T47D (cell line): ENCODE data around the gene PPIL3.
"Not testable (repeated sequence)": the region's sequence is repeated elsewhere in the genome, so short reads cannot be mapped to it uniquely, and the experiment has no call there.

Experiments
- DNase-seq, 2 experiments: peaks; one replicate each; pipeline versions ENCODE4 v3.0.0 to v3.0.0-alpha.2; 2011 to 2012; ENCODE audit warnings: low read depth in 1 of 2, low spot score in 1 of 2
- JUND ChIP-seq: IDR thresholded peaks from 2 replicates; pipeline ENCODE4 v1.6.1; 2012; ENCODE audit warnings: low read depth
- in situ Hi-C: cut with HindIII; loops from 2 replicates; pipeline ENCODE4 v1.10.0; 2016; ENCODE audit warnings: low sequenced_read_pairs, low pct_unique_long_range_greater_than_20kb

PPIL3 gene

DNA sequence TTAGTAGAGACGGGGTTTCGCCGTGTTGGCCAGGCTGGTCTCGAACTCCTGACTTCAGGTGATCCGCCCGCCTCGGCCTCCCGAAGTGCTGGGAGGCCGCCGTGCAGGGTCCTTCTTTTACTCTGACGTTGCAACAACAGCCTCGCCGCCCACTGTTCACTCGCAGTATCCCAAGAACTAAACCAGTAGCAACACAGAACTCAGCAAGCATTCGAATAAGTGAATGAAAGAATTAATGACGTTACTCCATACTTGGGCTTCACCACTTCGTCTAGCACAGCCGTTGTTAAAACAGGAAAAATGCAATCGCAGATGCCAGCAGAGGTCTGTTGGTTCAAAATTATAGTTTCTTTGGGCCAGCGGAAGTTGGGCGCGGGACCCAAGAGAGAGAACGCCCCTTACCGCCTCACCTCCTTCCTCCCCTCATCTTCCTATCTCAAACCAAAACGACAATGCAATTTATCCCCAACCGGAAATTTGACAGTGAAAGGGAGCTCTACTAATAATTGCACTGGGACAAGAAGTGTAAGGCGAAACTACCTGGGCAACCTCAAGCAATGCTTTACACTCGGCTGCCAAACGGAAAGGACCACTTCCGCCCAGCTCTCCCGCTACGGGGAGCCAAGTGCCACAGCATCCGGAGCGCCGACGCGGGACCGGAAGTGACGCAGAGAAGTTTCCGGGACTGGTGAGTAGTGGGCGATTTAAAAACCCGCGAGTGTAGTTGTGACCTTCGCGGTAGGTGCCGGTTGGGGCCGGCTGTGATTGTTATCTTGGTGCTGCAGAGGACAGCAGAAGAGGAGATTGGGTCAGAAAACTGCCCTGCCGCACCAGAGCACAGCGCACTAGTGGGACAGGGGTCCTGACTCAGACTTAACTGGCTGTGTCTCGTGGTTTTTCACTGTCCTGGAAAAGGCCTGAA, at the start of gene PPIL3, which contains the start of gene NIF3L1:
Gene PPIL3 (minus strand): TSS at position 374 of the 922 bp plus-strand sequence. CDS start 1,462 bp downstream, outside the sequence.
Gene NIF3L1 (plus strand): TSS at position 668 of the 922 bp plus-strand sequence. CDS start 2,573 bp downstream, outside the sequence.
- no peak for TF ChIP-seq JUND
- in situ Hi-C loops, result no loop called here

DNA sequence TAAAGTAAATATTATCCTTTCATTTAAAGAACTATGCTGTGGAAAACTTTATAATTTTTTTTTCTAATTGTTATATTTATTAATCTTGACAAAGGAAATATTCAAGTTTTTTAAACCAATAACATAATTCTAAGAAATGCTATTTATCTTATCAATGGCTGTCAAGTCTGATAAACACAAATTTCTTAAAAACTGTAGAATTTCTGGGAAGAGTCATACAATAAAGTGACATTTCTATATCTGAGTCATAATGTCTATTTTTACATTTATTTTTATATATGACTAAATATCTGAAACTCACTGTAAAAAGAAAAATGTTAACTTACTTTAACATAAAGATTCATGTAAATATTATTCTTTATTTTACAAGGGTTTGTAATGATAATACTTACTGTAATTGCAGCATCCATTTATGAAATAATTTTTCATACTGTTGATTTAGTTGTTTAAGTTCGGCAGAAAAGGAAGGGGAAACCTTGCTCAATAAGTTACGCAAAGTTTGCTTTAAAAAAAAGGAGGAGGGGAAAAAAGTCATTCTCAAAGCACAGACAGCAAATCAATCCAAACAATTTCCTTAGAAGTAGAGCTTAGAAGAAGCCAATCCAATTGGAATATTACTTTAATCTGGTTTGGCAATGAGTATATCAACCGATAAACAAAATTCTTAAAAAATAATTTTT, 42.2 kb upstream of the PPIL3 start:
- in situ Hi-C loops, result no loop called here

More for the DNA sequence above, at the start of gene PPIL3, which contains the start of gene NIF3L1:
- peak; percentile 50 to 97 for DNase-seq

DNA sequence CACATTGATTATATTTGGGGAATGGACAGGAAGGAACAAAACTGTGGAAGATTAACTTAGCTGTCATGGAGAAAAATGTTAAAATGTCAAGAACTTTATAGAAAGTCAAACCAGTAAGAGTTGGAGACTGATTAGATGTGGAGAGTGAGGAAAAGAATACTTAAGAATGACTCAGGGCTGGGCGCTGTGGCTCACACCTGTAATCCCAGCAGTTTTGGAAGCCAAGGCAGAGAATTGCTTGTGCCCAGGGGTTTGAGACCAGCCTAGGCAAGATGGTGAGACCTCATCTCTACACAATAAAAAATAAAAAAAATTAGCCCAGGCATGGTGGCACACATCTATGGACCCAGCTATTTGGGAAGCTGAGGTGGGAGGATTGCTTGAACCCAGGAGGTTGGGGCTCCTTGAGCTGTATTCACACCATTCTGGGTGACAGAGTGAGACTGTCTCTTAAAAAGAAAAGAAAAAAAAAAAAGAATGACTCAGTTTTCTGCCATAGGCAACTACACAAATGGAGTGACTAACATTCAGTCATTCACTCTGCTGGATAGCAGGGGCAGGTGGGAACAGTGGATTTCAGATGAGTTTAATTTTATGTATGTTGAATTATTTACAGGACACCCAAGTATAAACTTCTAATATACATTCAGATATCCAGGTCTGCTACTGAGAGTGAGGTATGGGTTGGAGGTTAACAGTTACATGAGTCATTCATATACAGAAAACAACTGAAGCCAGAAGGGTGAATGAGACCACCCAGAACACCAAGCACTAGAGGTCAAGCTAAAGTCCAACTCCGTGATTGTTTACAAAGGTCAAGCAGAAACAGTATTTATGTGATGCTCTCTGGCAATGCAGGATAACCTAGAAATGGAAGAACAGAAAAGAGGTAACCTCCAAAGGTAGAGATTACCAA, 40.7 kb upstream of the PPIL3 start:
- no peak for DNase-seq
- in situ Hi-C loops, result no loop called here
- TF ChIP-seq JUND, result no peak

More for the DNA sequence above, 42.2 kb upstream of the PPIL3 start:
- TF ChIP-seq JUND, result no peak
- DNase-seq, result no peak

DNA sequence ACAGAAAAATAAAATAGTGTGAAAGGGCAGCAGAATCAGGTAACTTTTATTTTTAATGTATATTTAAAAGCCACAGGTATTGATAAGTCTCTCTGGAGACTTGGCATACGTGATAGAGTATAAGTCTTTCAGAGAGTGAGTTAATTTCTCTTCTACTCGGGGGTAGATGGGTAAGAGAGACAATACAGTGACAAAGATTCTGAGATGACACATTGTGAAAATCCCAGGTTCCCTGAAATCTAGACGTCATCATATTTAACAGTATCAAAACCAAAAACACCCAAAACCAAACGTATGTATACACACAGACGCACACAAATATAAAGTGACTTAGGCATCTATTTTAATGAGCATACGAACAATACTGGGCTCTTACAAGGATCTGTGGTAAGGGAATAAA, 33.6 kb upstream of the PPIL3 start:
- no peak for TF ChIP-seq JUND
- DNase-seq, result no peak
- in situ Hi-C loops, result no loop called here

DNA sequence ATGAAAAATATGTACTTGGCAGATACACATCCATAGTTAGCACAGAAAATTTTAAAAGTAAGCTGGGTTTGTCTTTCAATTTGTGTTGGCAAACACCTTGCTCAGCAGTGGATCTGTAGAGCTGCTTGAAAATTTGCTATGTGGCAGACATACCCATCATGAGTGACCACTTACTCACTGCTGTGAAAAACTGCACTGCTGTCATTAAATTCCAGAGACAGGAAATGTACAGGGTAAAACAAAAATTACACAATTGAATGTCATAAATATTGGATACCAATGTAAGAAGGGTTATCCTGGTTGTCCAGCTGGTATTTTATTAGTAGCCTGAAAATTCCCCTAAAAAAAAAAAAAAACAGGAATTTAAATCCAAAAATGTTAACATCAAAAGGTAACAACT, 24.8 kb upstream of the PPIL3 start:
- no peak for TF ChIP-seq JUND
- DNase-seq, result no peak
- in situ Hi-C loops, result no loop called here

DNA sequence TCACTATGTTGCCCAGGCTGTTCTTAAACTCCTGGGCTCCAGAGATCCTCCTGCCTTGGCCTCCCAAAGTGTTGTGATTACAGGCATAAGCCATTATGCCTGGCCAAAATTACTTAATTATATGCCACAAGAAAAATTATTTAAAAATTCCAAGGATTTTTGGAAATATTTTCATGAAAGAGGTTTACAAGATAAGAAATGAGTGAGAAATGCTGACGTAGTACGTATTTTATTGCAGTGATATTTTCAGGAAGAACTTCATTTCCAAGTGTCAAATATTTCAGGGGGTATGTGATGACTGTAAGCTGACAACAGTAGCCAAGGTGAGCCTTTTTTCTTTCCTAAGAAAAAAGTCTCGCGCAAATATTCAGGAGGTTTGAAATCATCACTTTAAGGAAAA, 21.1 kb upstream of the PPIL3 start:
- DNase-seq, result no peak
- TF ChIP-seq JUND, result no peak
- in situ Hi-C loops, result no loop called here

DNA sequence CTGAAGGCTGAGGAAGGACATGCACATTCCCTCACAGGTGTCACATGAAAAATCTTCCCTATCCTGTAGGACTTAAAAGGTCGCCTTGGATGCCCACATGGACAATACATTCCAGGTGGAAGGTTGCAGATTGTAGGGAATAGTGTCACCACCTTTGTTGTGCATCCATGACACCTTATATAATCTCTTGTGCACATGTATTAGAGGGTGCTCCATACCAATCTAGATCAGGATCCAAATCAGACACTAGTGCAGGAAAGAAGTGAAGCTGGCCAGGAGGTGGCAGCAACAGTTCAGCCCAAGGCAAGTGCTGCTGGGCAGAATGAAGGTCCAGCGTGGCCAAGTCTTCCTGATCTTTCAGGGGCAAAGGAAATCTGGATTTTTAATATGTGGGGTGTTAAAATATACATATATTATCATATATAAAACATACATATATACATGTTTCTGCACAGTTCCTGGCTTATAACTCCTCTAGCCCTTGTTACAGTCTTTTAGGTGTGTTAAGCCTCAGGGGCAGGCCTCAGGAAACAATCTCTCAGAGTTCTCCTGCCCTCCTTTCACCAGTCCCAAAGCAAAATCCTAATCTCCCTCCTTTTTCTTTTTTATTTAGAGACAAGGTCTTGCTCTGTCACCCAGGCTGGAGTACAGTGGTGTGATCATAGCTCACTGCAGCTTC, 16.9 kb upstream of the PPIL3 start:
- in situ Hi-C loops, result no loop called here
- no peak for TF ChIP-seq JUND
- DNase-seq, result peak in 1 of 2 experiments; percentile 60

DNA sequence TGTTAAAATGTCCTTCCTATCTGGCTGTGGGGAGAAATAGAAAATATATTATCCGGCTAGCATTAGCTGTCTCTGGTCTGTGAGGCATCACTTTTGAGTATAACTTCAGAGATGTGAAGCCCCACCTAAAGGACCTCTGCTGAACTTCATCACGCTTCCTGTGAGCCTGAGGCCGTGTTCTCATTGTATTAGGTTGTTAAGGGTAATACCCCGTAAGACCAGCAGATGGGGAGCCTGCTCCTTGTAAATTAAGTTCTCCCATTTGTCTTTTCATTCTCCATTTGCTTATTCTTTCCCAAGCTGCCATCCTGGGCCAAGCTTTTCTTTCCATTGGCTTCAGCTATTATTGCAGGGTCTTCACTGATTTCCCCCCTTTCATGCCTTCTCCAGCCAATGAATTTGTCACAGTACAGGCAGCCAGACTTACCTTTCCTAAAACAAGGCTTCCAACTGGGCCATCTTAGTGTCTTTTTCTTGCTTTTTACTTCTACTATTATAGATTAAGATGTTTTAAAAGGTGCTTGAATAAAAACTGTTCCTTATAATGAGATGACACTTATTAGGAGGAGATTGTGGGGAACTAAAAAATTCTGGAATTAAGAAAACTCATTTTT, 12.7 kb upstream of the PPIL3 start:
- no peak for TF ChIP-seq JUND
- in situ Hi-C loops, result no loop called here

DNA sequence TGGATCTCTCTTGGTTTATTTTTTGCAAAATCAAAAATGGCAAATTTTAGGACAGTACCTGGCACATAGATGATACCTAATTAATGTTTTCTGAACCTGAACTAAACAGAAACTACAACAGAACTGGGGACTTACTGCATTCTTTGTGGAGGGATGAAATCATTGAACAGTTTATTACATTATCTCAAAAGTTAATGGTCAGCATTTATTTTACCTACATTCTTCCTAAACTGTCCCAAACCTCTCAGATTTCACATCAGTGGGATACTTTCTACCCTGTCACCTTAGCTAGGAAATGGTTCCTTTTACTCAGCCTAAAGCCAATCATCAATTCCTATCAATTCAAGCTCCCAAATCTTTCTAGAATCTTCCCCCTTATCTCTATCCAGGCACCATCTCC, 10.6 kb upstream of the PPIL3 start:
- no peak for TF ChIP-seq JUND
- in situ Hi-C loops, result no loop called here
- DNase-seq, result no peak

More for the DNA sequence above, 12.7 kb upstream of the PPIL3 start:
- peak; percentile 25 to 81 for DNase-seq

DNA sequence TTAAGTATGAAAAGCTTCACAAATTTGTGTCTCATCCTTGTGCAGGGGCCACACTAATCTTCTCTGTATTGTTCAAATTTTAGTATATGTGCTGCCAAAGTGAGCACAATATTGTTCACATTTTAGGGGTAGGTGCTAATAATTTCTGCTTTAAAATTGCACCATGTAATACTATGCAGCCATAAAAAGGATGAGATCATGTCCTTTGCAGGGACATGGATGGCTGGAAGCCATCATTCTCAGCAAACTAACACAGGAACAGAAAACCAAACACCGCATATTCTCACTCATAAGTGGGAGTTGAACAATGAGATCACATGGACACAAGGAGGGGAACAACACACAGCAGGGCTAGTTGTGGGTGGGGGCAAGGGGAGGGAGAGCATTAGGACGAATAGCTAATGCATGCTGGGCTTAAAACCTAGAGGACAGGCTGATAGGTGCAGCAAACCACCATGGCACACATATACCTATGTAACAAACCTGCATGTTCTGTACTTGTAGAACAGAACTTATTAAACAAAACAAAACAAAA, 7.1 kb downstream of the PPIL3 start:
- DNase-seq, in situ Hi-C loops: not testable (repeated sequence)

DNA sequence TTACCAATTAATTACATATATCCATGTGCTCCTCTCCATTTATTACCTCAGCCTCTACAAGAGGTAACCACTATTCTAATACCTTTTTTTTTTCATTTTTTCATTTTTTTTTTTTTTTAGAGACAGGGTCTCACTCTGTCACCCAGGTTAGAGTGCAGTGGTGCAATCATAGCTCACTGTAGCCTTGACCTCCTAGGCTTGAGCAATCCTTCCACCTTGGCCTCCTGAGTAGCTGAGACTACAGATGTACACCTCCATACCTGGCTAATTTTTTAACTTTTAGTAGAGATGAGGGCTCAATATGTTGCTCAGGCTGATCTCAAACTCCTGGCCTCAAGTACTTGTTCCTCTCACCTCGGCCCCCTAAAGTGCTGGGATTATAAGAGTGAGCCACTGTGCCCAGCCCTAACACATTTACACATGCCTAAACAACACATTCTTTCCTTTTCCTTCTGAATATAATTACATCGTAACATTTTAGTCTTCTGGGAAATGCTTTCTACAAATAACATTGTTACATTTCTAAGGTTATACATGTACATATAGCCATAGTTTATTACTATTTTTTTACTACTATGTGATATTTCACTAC, 10.5 kb downstream of the PPIL3 start:
- no peak for DNase-seq
- in situ Hi-C loops, result no loop called here
- no peak for TF ChIP-seq JUND
